ENCODE data around the gene DLX1. TPM values are rescaled to one million over a fixed set of nuclear protein-coding genes. Genes with fewer than 3 reads are reported as not detected.
A peak's percentile ranks its signal among the peaks of the same experiment; 100 is the strongest.

DLX1 gene
- total RNA-seq, 4 donors from 2014 or later, result 0.17 to 0.83 (median 0.23) TPM; not detected in 1

- H3K4me1 ChIP-seq, result peaks cover 34 to 62% (median 48%) of the 10 kb centered on the region in 4 donors
- TF ChIP-seq POLR2AphosphoS5 (IDR thresholded peaks at IDR 0.05) (no peak), POLR2A (IDR thresholded peaks at IDR 0.05; ENCODE audit: low read depth) (no peak), EP300 (IDR thresholded peaks at IDR 0.05) (no peak)
- TF ChIP-seq, protein P1, sequence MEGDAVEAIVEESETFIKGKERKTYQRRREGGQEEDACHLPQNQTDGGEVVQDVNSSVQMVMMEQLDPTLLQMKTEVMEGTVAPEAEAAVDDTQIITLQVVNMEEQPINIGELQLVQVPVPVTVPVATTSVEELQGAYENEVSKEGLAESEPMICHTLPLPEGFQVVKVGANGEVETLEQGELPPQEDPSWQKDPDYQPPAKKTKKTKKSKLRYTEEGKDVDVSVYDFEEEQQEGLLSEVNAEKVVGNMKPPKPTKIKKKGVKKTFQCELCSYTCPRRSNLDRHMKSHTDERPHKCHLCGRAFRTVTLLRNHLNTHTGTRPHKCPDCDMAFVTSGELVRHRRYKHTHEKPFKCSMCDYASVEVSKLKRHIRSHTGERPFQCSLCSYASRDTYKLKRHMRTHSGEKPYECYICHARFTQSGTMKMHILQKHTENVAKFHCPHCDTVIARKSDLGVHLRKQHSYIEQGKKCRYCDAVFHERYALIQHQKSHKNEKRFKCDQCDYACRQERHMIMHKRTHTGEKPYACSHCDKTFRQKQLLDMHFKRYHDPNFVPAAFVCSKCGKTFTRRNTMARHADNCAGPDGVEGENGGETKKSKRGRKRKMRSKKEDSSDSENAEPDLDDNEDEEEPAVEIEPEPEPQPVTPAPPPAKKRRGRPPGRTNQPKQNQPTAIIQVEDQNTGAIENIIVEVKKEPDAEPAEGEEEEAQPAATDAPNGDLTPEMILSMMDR (IDR thresholded peaks at IDR 0.05), result no peak
- H3K27me3 ChIP-seq, result peaks cover 31 to 86% (median 79%) of the 10 kb centered on the region in 4 donors
- intact Hi-C loops (cut with DNase I), result no loop called here
- no peak overlapping the region for H3K4me3 ChIP-seq
- DNase-seq (ENCODE audit: extremely low spot score), result no peak
- H3K27ac ChIP-seq (replicated peaks in 1 of 4), result no peak overlapping the region
- H3K9me3 ChIP-seq, result no peaks in the 10 kb centered on the region
- H3K36me3 ChIP-seq, result no peaks in the 10 kb centered on the region
- 9% methylated on average over 42 of the region's 42 CpGs for WGBS
Observed at GRCh38 chr2:172082944-172083627, 2.2 kb upstream of the DLX1 start.

DNA sequence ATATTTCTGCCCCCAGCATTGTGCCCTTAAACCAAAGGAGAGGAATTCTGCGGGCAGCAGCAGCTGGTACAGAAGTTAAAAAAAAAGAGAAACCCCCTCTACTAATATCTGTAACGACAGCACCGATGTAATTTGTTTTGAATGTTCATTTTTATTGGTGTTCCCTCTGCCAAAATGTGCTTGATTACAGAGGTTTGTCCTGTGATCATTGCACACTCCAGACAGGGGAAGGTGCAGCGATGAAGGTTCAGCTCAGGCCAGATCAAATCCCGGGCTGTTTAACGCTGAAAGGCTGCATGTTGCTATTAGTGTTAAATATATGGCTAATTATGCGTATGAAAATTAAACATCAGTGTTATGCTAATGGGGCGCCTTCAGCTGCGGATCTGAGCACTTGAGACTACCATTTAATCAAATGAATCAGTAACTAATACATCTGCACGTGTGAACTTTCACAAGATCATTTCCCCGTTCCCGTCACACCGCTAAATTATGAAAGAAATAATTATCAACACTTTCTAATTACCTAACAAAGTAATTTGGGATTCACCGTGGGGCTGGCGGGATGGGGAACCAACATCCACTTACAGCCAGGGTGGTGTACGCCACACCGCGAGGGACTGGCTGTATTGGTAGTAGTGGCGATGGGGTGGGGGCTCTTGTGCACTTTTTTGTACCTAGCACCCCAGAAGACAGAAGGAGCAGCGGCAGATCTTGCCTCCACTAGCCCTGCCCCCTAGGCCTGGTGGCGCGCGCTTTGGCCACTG, 1.5 kb upstream of the DLX1 start:
- H3K9me3 ChIP-seq, result no peaks in the 10 kb centered on the region

DNA sequence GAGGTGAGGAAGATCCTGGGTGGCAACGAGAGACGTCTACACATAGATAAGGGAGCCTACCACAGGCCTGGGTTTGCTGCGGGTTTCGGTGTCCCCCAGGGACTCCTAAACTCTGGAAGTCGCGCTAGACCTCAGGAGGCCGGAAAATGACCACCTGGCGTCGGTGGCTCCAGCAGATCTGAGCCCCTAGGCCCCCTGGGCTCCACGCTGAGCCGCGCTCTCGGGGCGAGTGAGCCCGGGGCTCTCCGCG, 987 bp upstream of the DLX1 start:
- H3K4me1 ChIP-seq, result peaks cover 37 to 72% (median 55%) of the 10 kb centered on the region in 4 donors
- 3% methylated on average over 17 of the region's 17 CpGs for WGBS
- peaks cover 31 to 99% (median 90%) of the 10 kb centered on the region in 4 donors for H3K27me3 ChIP-seq
- DNase-seq (ENCODE audit: extremely low spot score), result no peak
- peak overlapping the region; percentile 47 to 58 (median 48) for H3K4me3 ChIP-seq
- intact Hi-C loops (cut with DNase I), result no loop called here
- no peaks in the 10 kb centered on the region for H3K9me3 ChIP-seq
- TF ChIP-seq POLR2AphosphoS5 (IDR thresholded peaks at IDR 0.05) (no peak), POLR2A (IDR thresholded peaks at IDR 0.05; ENCODE audit: low read depth) (no peak), EP300 (IDR thresholded peaks at IDR 0.05) (no peak)
- TF ChIP-seq, protein P1 (IDR thresholded peaks at IDR 0.05), result no peak
- H3K27ac ChIP-seq (replicated peaks in 1 of 4), result no peak overlapping the region
- no peaks in the 10 kb centered on the region for H3K36me3 ChIP-seq

More for the DNA sequence above, 1.5 kb upstream of the DLX1 start:
- intact Hi-C loops (cut with DNase I), result no loop called here
- Histone ChIP-seq H3K4me3 (peak overlapping the region; percentile 47 to 58 (median 48)), H3K27me3 (peaks cover 31 to 94% (median 86%) of the 10 kb centered on the region in 4 donors), H3K27ac (replicated peaks in 1 of 4) (no peak overlapping the region), H3K4me1 (peaks cover 37 to 69% (median 54%) of the 10 kb centered on the region in 4 donors), H3K36me3 (no peaks in the 10 kb centered on the region)
- TF ChIP-seq EP300 (IDR thresholded peaks at IDR 0.05) (no peak), POLR2A (IDR thresholded peaks at IDR 0.05; ENCODE audit: low read depth) (no peak), POLR2AphosphoS5 (IDR thresholded peaks at IDR 0.05) (no peak)
- TF ChIP-seq, protein P1 (IDR thresholded peaks at IDR 0.05), result no peak
- no peak for DNase-seq (ENCODE audit: extremely low spot score)
- WGBS, result 13% methylated on average over 20 of the region's 23 CpGs

- no peaks in the 10 kb centered on the region for H3K9me3 ChIP-seq
- WGBS, result 2% methylated on average over 17 of the region's 76 CpGs
- no peak overlapping the region for H3K27ac ChIP-seq (replicated peaks in 1 of 4)
- peaks cover 37 to 72% (median 55%) of the 10 kb centered on the region in 4 donors for H3K4me1 ChIP-seq
- TF ChIP-seq POLR2AphosphoS5 (IDR thresholded peaks at IDR 0.05) (peak; percentile 30 to 50), POLR2A (IDR thresholded peaks at IDR 0.05; ENCODE audit: low read depth) (no peak)
- TF ChIP-seq, protein P1 (IDR thresholded peaks at IDR 0.05), result no peak
- intact Hi-C loops (cut with DNase I), result no loop called here
- H3K36me3 ChIP-seq, result no peaks in the 10 kb centered on the region
- peak overlapping the region; percentile 47 to 58 (median 48) for H3K4me3 ChIP-seq
- peak; percentile 91 for DNase-seq (ENCODE audit: extremely low spot score)
- H3K27me3 ChIP-seq, result peaks cover 31 to 100% (median 95%) of the 10 kb centered on the region in 4 donors
Observed at GRCh38 chr2:172084645-172085459, 455 bp upstream of the DLX1 start.

Data from esophagus muscularis mucosa (tissue), 4 donors.